Upper lobe of left lung (tissue), 6 donors: ENCODE data around the gene JARID2. TPM values are rescaled to one million over a fixed set of nuclear protein-coding genes. Genes with fewer than 3 reads are reported as not detected.
A peak's percentile ranks its signal among the peaks of the same experiment; 100 is the strongest.

Experiments used
- ATAC-seq, 2 donors: fragments of 200-7000 bp; cut with Tn5 transposase; one replicate each; pipeline ENCODE4 v1.9.1; 2022; ENCODE audit warnings: mild to moderate bottlenecking in 2 of 2, moderate library complexity in 2 of 2; ENCODE audit not compliant: low FRiP score in 2 of 2
- DNase-seq, 2 donors: peaks; one replicate each; pipeline ENCODE4 v3.0.0-alpha.2; 2019 to 2020
- H3K27ac ChIP-seq, 4 donors: fragments of 200-600 bp; sonication (generic); one replicate each; pipeline ENCODE4 v1.5.1; 2016 to 2019
- H3K27me3 ChIP-seq, 4 donors: fragments of 200-600 bp; sonication (generic); one replicate each; pipeline ENCODE4 v1.5.1; 2017 to 2019
- H3K36me3 ChIP-seq, 4 donors: fragments of 200-600 bp; sonication (generic); one replicate each; pipeline ENCODE4 v1.5.1; 2016 to 2019
- H3K4me1 ChIP-seq, 4 donors: fragments of 200-600 bp; sonication (generic); one replicate each; pipeline ENCODE4 v1.5.1; 2018 to 2019
- H3K4me3 ChIP-seq, 4 donors: fragments of 200-600 bp; sonication (generic); one replicate each; pipeline ENCODE4 v1.5.1; 2017 to 2019; ENCODE audit warnings: mild to moderate bottlenecking in 2 of 4, moderate library complexity in 1 of 4
- H3K9me3 ChIP-seq, 4 donors: fragments of 200-600 bp; sonication (generic); one replicate each; pipeline ENCODE4 v1.5.1; 2018 to 2019
- CTCF ChIP-seq, 6 experiments: fragments of 450-650 bp in 4 of 6; fragments of 200-600 bp in 2 of 6; sonication (generic) in 2 of 6; IDR thresholded peaks; one replicate each; pipeline ENCODE4 v1.5.1; 2016 to 2019; ENCODE audit warnings: antibody characterized with exemption in 6 of 6
- EP300 ChIP-seq, 4 donors: sonication (generic); formaldehyde crosslinking; IDR thresholded peaks; one replicate each; pipeline ENCODE4 v1.5.1; 2017; ENCODE audit warnings: antibody characterized with exemption in 4 of 4, control low read depth in 2 of 4
- POLR2A ChIP-seq, 4 donors: fragments of 450-650 bp; IDR thresholded peaks; one replicate each; pipeline ENCODE4 v1.5.1; 2016 to 2017; ENCODE audit warnings: antibody characterized with exemption in 4 of 4, mild to moderate bottlenecking in 2 of 4
- POLR2AphosphoS5 ChIP-seq, 2 donors: sonication (generic); formaldehyde crosslinking; IDR thresholded peaks; one replicate each; pipeline ENCODE4 v1.5.1; 2017; ENCODE audit warnings: antibody characterized with exemption in 2 of 2
- WGBS, 2 donors: methylation state at CpG; one replicate each; pipeline ENCODE4 v1.1.5; 2017 to 2018; 5-methylcytosine and 5-hydroxymethylcytosine counted together
- total RNA-seq, 6 donors: library from RNA; depleted of rRNA in 4 of 6; stranded (reverse); fragments of >200 nt in 4 of 6; gene quantifications; one replicate each; pipeline versions ENCODE4 v1.1.0 to v1.2.1, GENCODE V29; 2016 to 2021
- donor health status: DM: no; HTN: no; CAD: no; lungs with moderate emphysema.
- donor health status: DM: no; HTN: yes; CAD: no; lungs with severe emphysema.

JARID2 gene
- total RNA-seq, 6 donors from 2014 or later: 9.6 to 37.7 (median 16.4) TPM

DNA sequence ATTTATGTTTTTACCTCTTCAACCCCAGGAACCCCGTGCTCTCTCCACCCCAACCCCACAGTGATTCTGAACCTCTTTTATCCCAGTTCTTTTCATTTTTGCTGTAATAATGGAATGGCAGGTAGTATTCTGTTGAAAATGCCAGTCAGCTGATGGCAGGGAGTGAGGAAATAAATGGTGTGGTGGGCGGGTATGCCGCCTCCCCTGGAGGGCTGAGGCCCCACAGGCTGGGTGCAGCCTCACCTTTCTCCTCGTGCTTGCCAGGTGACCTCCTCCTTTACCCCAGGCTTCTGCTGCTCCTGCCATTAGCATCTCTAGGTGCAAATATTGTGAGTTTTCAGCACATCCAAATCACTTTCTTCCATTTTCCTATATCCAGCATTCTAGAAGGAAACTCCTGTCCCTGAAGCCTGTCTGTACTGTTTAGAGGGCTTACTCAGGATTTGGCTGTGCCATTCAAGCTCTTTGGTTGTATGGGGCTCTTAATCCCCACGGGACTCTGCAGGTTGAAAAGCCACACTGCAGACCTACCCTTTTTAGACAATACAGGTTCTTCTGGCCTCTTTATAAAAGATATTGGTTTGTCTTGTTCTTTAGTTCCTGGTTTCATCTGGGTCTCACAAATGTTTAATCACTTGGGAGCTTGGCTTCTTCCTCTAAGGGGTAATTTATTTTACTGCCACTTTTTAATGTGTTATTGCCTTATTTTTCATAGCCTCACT is 201.8 kb downstream of the JARID2 start:
- Histone ChIP-seq H3K36me3 (no peaks in the 10 kb centered on the region), H3K27me3 (no peaks in the 10 kb centered on the region), H3K4me3 (no peak overlapping the region), H3K9me3 (no peaks in the 10 kb centered on the region), H3K4me1 (peaks cover 26 to 39% (median 34%) of the 10 kb centered on the region in 4 donors), H3K27ac (no peak overlapping the region)
- ATAC-seq (no peak), DNase-seq (peak in 1 of 2 donors; percentile 17)
- TF ChIP-seq POLR2AphosphoS5 (IDR thresholded peaks at IDR 0.05) (no peak), CTCF (IDR thresholded peaks at IDR 0.05) (no peak), EP300 (IDR thresholded peaks at IDR 0.05) (no peak), POLR2A (IDR thresholded peaks at IDR 0.05) (no peak)
- 84 to 87% methylated on average over 5 of the region's 5 CpGs for WGBS, 2 donors

DNA sequence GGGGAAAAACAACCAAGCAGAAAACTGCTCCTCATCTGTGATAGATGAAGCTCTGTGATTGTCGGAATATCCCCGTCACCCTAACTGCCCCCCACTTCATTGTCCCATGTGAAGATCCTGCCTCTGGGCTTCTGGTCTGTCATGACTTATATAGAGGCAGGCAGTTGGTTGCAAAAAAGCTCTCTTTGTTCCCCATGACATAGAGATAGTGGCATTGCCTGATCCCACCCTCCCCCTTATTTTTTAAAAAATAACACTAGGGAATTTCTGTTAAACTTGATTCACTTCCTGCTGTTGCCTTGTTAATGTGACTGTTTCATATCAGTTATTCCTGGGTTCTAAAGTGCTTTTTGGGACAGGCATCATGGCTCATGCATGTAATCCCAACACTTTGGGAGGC is 203.1 kb downstream of the JARID2 start:
- WGBS, 2 donors: 94 to 96% methylated on average over 2 of the region's 2 CpGs
- H3K4me1 ChIP-seq: peaks cover 23 to 40% (median 26%) of the 10 kb centered on the region in 4 donors
- no peak overlapping the region for H3K4me3 ChIP-seq
- DNase-seq (no peak), ATAC-seq (no peak)
- H3K27ac ChIP-seq: no peak overlapping the region
- H3K27me3 ChIP-seq: no peaks in the 10 kb centered on the region
- no peaks in the 10 kb centered on the region for H3K36me3 ChIP-seq
- H3K9me3 ChIP-seq: no peaks in the 10 kb centered on the region
- no peak for TF ChIP-seq POLR2A (IDR thresholded peaks at IDR 0.05)
- TF ChIP-seq CTCF (IDR thresholded peaks at IDR 0.05): no peak
- TF ChIP-seq EP300 (IDR thresholded peaks at IDR 0.05): no peak
- no peak for TF ChIP-seq POLR2AphosphoS5 (IDR thresholded peaks at IDR 0.05)

DNA sequence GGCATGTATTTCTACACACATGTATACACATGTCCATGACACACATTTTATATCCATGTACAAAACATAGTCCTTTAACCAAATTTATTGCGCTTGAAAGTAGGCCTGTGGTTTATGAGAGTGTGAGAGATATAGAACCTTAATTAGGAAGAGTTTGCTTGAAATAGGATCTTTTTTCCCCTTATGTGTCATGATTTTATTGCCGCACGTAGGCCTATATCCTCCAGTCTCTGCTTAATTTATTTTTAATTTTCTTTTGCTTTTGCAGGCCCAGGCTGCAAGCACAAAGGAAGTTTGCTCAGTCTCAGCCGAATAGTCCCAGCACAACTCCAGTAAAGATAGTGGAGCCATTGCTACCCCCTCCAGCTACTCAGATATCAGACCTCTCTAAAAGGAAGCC is 205.9 kb downstream of the JARID2 start:
- ATAC-seq (no peak), DNase-seq (no peak)
- H3K9me3 ChIP-seq: no peaks in the 10 kb centered on the region
- peaks cover 0 to 3% (median 0%) of the 10 kb centered on the region in 4 donors for H3K36me3 ChIP-seq
- no peak overlapping the region for H3K27ac ChIP-seq
- H3K27me3 ChIP-seq: no peaks in the 10 kb centered on the region
- peaks cover 7 to 23% (median 16%) of the 10 kb centered on the region in 4 donors for H3K4me1 ChIP-seq
- 90 to 91% methylated on average over 4 of the region's 4 CpGs for WGBS, 2 donors
- H3K4me3 ChIP-seq: no peak overlapping the region
- no peak for TF ChIP-seq CTCF (IDR thresholded peaks at IDR 0.05)
- no peak for TF ChIP-seq EP300 (IDR thresholded peaks at IDR 0.05)
- no peak for TF ChIP-seq POLR2A (IDR thresholded peaks at IDR 0.05)
- TF ChIP-seq POLR2AphosphoS5 (IDR thresholded peaks at IDR 0.05): no peak

- H3K36me3 ChIP-seq: peaks cover 0 to 3% (median 0%) of the 10 kb centered on the region in 4 donors
- H3K4me3 ChIP-seq: no peak overlapping the region
- 85 to 89% methylated on average over 9 of the region's 9 CpGs for WGBS, 2 donors
- no peak for TF ChIP-seq POLR2A (IDR thresholded peaks at IDR 0.05)
- no peak for TF ChIP-seq POLR2AphosphoS5 (IDR thresholded peaks at IDR 0.05)
- TF ChIP-seq CTCF (IDR thresholded peaks at IDR 0.05): no peak
- no peak for TF ChIP-seq EP300 (IDR thresholded peaks at IDR 0.05)
- H3K27ac ChIP-seq: peak overlapping the region in 1 of 4 donors; percentile 35
- H3K27me3 ChIP-seq: no peaks in the 10 kb centered on the region
- no peak for DNase-seq
- no peak for ATAC-seq
- H3K9me3 ChIP-seq: no peaks in the 10 kb centered on the region
- H3K4me1 ChIP-seq: peaks cover 7 to 23% (median 16%) of the 10 kb centered on the region in 4 donors
These were observed 206.5 kb downstream of the JARID2 start for GRCh38 chr6:15452182-15452941.
